GM19099 (cell line): Measurements from ENCODE around the gene CSGALNACT2.

Experiments used
- POLR2A ChIP-seq: IDR thresholded peaks from 3 replicates; pipeline ENCODE4 v1.6.1; 2011; ENCODE audit warnings: low read depth; ENCODE audit not compliant: insufficient read length; ENCODE audit errors: extremely low read depth

Gene CSGALNACT2

GRCh38 chr10:43214071-43214955, 76.1 kb downstream of the CSGALNACT2 start:
- TF ChIP-seq POLR2A = no peak

GRCh38 chr10:43214956-43215561, 76.8 kb downstream of the CSGALNACT2 start:
- no peak for TF ChIP-seq POLR2A

GRCh38 chr10:43215758-43216455, 77.7 kb downstream of the CSGALNACT2 start:
- no peak for TF ChIP-seq POLR2A

DNA sequence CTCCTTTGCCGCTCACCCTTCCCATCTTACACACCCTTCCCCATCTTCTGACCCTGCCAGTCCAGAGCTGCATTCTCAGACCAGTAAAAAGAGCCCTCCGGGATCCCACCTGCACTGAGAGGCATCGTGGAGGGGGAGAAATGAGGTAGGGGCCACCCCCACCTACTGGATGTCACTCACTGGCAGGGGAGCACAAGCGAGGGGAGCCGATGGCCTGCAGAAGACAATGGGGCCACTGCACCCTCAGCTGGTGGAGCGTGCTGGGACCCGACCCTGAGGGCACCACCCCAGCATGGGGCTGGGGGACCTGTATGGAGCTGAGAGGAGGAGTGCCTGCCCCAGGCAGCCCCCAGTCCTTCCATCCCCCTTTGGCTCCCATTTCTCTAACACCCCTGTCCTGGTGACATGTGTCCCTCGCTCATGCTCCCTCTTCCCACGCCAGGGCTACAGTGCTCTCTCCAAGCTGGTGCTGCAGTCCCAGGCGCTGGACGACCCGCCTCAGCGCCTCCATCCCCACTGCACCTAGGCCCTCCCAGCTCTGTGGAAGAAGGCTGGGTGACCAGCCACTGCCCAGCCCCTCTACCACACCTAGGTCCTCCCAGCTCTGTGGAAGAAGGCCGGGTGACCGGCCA, 78.8 kb downstream of the CSGALNACT2 start:
- no peak for TF ChIP-seq POLR2A

DNA sequence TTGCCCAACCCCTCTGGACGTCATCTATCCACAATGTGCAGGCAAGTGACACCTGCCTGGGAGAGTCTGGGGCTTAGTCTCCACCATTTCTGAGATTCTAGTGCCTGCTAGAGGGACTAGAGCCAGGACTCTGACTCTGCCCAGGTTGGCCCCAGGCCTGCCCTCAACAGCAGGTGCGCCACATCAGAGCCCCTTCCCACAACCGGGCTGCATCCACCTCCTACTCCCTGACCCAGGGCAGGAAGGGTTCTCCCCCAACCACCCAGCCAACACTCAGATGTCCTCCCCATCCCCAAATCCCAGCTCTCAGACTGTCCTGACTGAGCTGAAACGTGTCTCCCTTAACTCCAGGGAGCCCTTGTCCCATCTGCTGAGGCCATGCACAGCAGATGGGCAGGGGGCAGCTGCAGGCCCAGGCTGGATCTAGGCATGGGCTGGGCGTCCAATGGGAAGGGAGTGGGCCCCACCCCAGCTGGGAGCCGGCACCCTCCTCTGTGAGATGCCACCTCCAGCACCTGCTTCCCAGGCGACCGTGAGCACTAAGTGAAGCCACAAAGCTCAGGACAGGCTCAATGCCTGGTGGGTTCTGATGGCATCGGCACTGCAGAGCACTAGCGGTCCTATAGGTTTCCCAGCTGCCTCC, 79.4 kb downstream of the CSGALNACT2 start:
- TF ChIP-seq POLR2A = no peak

DNA sequence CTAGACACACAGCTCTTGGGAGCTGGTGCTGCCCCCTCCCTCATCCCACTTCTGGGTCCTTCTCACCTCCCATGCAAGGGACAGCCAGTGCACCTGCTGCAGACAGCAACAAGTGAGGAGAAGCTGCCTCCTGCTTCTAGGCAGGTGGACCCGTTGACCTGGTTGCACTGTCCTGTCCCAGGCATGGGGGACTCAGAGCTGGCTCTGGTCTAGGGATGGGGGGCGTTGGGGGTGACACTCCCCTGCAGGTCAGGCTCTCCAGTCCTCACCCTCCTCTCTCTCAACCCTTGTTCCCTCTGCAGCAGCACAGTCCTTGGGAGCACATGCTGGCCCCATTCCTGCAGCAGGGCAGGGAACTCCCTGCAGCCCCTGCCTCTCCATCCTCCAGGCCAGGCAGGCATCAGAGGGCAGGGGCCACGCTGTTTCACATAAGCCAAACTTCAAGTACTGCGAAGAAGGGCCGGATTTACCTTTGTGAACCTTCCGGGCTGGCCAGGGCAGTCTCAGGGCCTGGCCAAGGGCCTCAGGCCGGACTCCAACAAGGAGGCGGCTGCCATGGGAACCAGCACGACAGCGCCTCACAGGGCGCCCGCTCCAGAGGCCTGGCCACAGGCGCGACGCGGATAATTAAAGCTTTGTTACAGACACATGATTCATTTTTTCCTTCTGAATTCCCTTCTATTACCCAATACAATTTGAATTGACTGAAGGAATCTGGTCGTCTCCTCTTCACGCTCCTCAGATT, 80.1 kb downstream of the CSGALNACT2 start:
- TF ChIP-seq POLR2A = no peak

DNA sequence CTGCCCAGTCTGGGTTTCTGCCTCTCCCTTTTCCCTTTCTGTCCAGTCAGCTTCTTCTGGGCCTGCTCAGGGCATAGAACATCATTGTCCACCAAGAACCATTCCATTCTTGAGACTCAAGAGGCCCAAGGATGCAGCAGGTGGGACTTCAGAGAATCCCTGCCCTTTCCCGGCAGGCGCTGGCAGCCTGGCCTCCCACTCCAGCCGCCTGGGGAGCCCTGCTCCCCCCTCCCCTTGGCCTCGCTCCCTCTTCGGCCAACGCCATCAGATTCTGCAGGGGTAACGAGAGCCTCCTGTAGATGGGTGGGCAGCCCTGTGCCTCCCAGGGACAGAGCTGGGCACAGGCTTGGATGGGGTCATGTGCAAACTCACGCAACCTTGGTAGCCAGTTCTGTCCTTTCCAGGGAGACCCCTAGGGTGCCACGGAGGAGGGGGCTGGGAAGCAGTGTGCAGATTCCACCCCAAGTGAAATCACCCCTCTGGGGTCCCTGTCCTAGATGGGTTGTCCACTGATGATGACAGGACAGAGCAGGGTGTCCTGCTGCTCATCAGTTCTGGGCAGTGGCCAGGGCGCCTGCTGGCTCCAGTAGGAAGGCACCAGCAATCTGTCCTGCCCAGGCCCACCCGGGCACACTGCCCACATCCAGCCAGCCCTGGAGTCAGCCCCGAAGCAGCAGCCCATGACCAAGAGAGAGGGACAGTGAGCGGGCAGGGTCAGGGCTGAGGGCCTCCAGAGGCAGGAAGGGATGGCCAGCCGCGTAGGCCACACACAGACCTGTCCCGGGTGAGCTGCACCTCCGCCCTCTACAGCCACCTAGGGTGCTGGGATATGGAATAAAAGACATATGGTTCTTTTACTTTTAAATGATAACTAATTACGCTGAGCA, 80.9 kb downstream of the CSGALNACT2 start:
- TF ChIP-seq POLR2A = no peak

GRCh38 chr10:43219848-43220247, 81.6 kb downstream of the CSGALNACT2 start:
- TF ChIP-seq POLR2A = no peak

GRCh38 chr10:43220657-43221418, 82.6 kb downstream of the CSGALNACT2 start:
- TF ChIP-seq POLR2A = no peak

GRCh38 chr10:43221419-43222209, 83.4 kb downstream of the CSGALNACT2 start:
- no peak for TF ChIP-seq POLR2A

DNA sequence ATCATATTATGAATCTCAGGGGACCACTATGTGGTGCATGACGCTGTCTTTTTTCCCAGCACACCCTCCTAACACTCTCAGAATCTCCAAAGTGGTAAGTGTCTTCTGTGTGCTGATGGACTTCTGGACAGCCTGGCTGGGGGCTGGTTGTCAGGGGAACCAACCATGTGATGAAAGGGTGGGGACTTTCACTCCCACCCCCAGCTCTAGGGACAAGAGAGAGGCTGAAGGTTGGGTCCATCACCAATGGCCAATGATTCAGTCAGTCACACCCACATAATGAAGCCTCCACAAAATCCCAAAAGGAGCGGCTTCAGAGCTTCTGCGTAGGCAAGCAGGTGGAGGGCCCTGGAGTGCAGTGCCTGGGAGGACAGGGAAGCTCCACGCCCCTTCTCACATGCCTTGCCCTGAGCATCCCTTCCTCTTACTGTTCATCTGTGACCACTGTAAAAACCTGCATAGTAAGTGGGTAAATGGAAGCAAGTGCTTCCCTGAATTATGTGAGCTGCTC, 84.0 kb downstream of the CSGALNACT2 start:
- no peak for TF ChIP-seq POLR2A
